GM23338 (cell line): ENCODE data around the gene TTC17. TPM values are rescaled to one million over a fixed set of nuclear protein-coding genes. Genes with fewer than 3 reads are reported as not detected.

Source experiments
- ATAC-seq: fragments of 200-7000 bp; cut with Tn5 transposase; 3 replicates; pipeline ENCODE4 v1.9.1; 2020
- DNase-seq: peaks from one replicate; pipeline ENCODE4 v3.0.0-alpha.2; 2015; ENCODE audit warnings: low spot score
- H2AFZ ChIP-seq: fragments of 200-600 bp; sonication (generic); 2 replicates; pipeline ENCODE4 v1.8.0; 2016; ENCODE audit warnings: antibody characterized with exemption, mild to moderate bottlenecking, moderate library complexity
- H3F3A ChIP-seq: fragments of 200-600 bp; sonication (generic); replicated peaks from 2 replicates; pipeline ENCODE4 v1.8.0; 2017; ENCODE audit warnings: antibody characterized with exemption, mixed run types, low read depth
- H3K27ac ChIP-seq: fragments of 200-600 bp; sonication (generic); 2 replicates; pipeline ENCODE4 v1.6.1; 2016; ENCODE audit warnings: low read depth
- H3K27me3 ChIP-seq: fragments of 200-600 bp; sonication (generic); 2 replicates; pipeline ENCODE4 v1.8.0; 2016; ENCODE audit warnings: mild to moderate bottlenecking, mixed run types, moderate library complexity; ENCODE audit not compliant: insufficient read depth
- H3K36me3 ChIP-seq: fragments of 200-600 bp; sonication (generic); 2 replicates; pipeline ENCODE4 v1.8.0; 2016; ENCODE audit warnings: mild to moderate bottlenecking; ENCODE audit not compliant: insufficient read depth
- H3K4me1 ChIP-seq: fragments of 200-600 bp; sonication (generic); 2 replicates; pipeline ENCODE4 v1.8.0; 2016; ENCODE audit warnings: mild to moderate bottlenecking, moderate library complexity; ENCODE audit not compliant: insufficient read depth
- H3K4me2 ChIP-seq: fragments of 200-600 bp; sonication (generic); 2 replicates; pipeline ENCODE4 v1.7.1; 2017; ENCODE audit warnings: mixed run types
- H3K4me3 ChIP-seq: fragments of 200-600 bp; sonication (generic); 2 replicates; pipeline ENCODE4 v1.6.1; 2016; ENCODE audit warnings: mixed run types
- H3K79me2 ChIP-seq: fragments of 200-600 bp; sonication (generic); replicated peaks from 2 replicates; pipeline ENCODE4 v1.8.0; 2017; ENCODE audit warnings: mild to moderate bottlenecking; ENCODE audit not compliant: insufficient read depth
- H3K9me2 ChIP-seq: fragments of 200-600 bp; sonication (generic); 2 replicates; pipeline ENCODE4 v1.8.0; 2017; ENCODE audit not compliant: insufficient read depth
- H4K20me1 ChIP-seq: fragments of 200-600 bp; sonication (generic); replicated peaks from 2 replicates; pipeline ENCODE4 v1.8.0; 2017; ENCODE audit warnings: mild to moderate bottlenecking; ENCODE audit not compliant: insufficient read depth
- H3K27ac Mint-ChIP-seq: 2 replicates; pipeline ENCODE4 v1.8.0; 2020; ENCODE audit warnings: inconsistent platforms, mild to moderate bottlenecking, moderate library complexity, mixed read lengths
- H3K27me3 Mint-ChIP-seq: 3 replicates; pipeline ENCODE4 v1.8.0; 2022; ENCODE audit warnings: low read depth, mild to moderate bottlenecking, moderate library complexity, mixed read lengths, inconsistent platforms; ENCODE audit not compliant: insufficient read depth, poor library complexity
- H3K36me3 Mint-ChIP-seq: 3 replicates; pipeline ENCODE4 v1.8.0; 2021; ENCODE audit warnings: low read depth, mild to moderate bottlenecking, inconsistent platforms, moderate library complexity, mixed read lengths
- H3K4me1 Mint-ChIP-seq: 3 replicates; pipeline ENCODE4 v1.8.0; 2020; ENCODE audit warnings: mild to moderate bottlenecking, inconsistent platforms, mixed read lengths
- H3K4me3 Mint-ChIP-seq: 3 replicates; pipeline ENCODE4 v1.8.0; 2021; ENCODE audit warnings: moderate library complexity, mild to moderate bottlenecking, inconsistent platforms, mixed read lengths
- H3K9me3 Mint-ChIP-seq: 3 replicates; pipeline ENCODE4 v1.8.0; 2020; ENCODE audit warnings: moderate library complexity, mild to moderate bottlenecking, inconsistent platforms, mixed read lengths
- CREB1 ChIP-seq: fragments of 250-450 bp; sonication (Bioruptor Pico); IDR thresholded peaks from 2 replicates; pipeline ENCODE4 v1.5.0; 2020; ENCODE audit warnings: low read depth, mild to moderate bottlenecking, moderate library complexity
- CTCF ChIP-seq, 2 experiments: fragments of 200-600 bp in 1 of 2; sonication (generic) in 1 of 2; conservative IDR thresholded peaks; 2 replicates each; pipeline versions ENCODE4 v1.5.1 to v1.6.1; 2016 to 2017; ENCODE audit warnings: antibody characterized with exemption in 2 of 2, low read depth in 2 of 2, mild to moderate bottlenecking in 2 of 2, moderate library complexity in 1 of 2
- ETS1 ChIP-seq: IDR thresholded peaks from 2 replicates; pipeline ENCODE4 v1.6.1; 2016; ENCODE audit warnings: antibody characterized with exemption
- EZH2 ChIP-seq: fragments of 200-600 bp; sonication (generic); IDR thresholded peaks from one replicate; pipeline ENCODE4 v1.8.0; 2017; ENCODE audit warnings: antibody characterized with exemption, mild to moderate bottlenecking, low read depth; ENCODE audit not compliant: unreplicated experiment
- EZH2phosphoT487 ChIP-seq: fragments of 200-600 bp; sonication (generic); IDR thresholded peaks from one replicate; pipeline ENCODE4 v1.8.1; 2018; ENCODE audit warnings: antibody characterized with exemption; ENCODE audit not compliant: unreplicated experiment
- JUNB ChIP-seq: IDR thresholded peaks from one replicate; pipeline ENCODE4 v1.6.1; 2016; ENCODE audit warnings: antibody characterized with exemption; ENCODE audit not compliant: unreplicated experiment
- NANOG ChIP-seq: IDR thresholded peaks from 2 replicates; pipeline ENCODE4 v1.6.1; 2016; ENCODE audit warnings: antibody characterized with exemption, borderline replicate concordance
- POLR2AphosphoS5 ChIP-seq: IDR thresholded peaks from 2 replicates; pipeline ENCODE4 v1.6.1; 2016; ENCODE audit warnings: antibody characterized with exemption, low read depth
- REST ChIP-seq: IDR thresholded peaks from one replicate; pipeline ENCODE4 v1.6.1; 2018; ENCODE audit warnings: antibody characterized with exemption; ENCODE audit not compliant: unreplicated experiment
- STAT1 ChIP-seq: IDR thresholded peaks from one replicate; pipeline ENCODE4 v1.6.1; 2016; ENCODE audit warnings: antibody characterized with exemption; ENCODE audit not compliant: unreplicated experiment
- ZNF114 ChIP-seq: fragments of 250-450 bp; sonication (Bioruptor Pico); IDR thresholded peaks from 2 replicates; pipeline ENCODE4 v1.5.0; 2020; ENCODE audit warnings: mild to moderate bottlenecking, moderate library complexity
- ZNF331 ChIP-seq: fragments of 250-450 bp; sonication (Bioruptor Pico); IDR thresholded peaks from 2 replicates; pipeline ENCODE4 v1.5.0; 2020; ENCODE audit warnings: low read depth, mild to moderate bottlenecking, moderate library complexity
- ZNF462 ChIP-seq: fragments of 250-450 bp; sonication (Bioruptor Pico); IDR thresholded peaks from 2 replicates; pipeline ENCODE4 v1.5.0; 2020; ENCODE audit warnings: mild to moderate bottlenecking, moderate library complexity
- polyA plus RNA-seq: library from polyadenylated mRNA; unstranded; fragments of >200 nt; fragmentation: Nextera tagmentation; extraction: Ambion mirVana; gene quantifications from 2 replicates; pipeline ENCODE4 v1.2.1, GENCODE V29; 2016
- total RNA-seq: library from RNA; depleted of rRNA; stranded (reverse); fragments of >200 nt; shearing (Covaris generic); gene quantifications from 2 replicates; pipeline ENCODE4 v1.2.3, GENCODE V29; 2014

TTC17 gene
- total and polyA plus RNA-seq, 2 experiments from 2014 or later: 59.3 to 87.9 TPM

DNA sequence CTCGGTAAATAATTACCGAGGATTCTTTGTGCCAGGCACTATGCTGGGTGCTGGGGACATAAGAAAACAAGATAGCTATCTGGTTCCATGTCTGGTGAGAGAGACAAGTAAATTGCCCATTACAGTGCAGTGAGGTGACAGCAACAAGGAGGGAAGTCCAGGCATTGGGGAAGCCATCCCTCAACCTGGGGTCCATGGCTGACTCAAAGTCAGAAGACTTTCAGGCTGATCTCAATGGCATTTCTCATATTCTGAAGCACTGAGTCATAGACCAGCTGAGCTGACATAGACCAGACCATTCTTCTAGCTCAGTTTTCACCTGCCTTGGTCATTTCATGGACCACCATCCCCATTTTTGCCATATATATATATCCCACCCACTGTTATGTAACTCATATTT, 158.8 kb downstream of the TTC17 start:
- Mint-ChIP-seq H3K9me3 (no peaks in the 10 kb centered on the region), H3K27ac (no peak overlapping the region), H3K4me1 (no peaks in the 10 kb centered on the region; the same call in 2 of the 3 replicates), H3K4me3 (no peak overlapping the region), H3K36me3 (no peaks in the 10 kb centered on the region), H3K27me3 (peaks cover 2% of the 10 kb centered on the region)
- Histone ChIP-seq H3K27me3 (no peaks in the 10 kb centered on the region), H3K4me2 (no peak overlapping the region), H2AFZ (no peak overlapping the region), H3K4me1 (no peaks in the 10 kb centered on the region), H3K79me2 (no peaks in the 10 kb centered on the region), H3K9me2 (0 out of 2 replicates have a peak, but pooled peaks cover under 1% of the 10 kb centered on the region), H3K36me3 (no peaks in the 10 kb centered on the region; the same call in 1 of the 2 replicates), H3K27ac (no peak overlapping the region), H3F3A (no peaks in the 10 kb centered on the region), H4K20me1 (no peaks in the 10 kb centered on the region), H3K4me3 (no peak overlapping the region)
- DNase-seq: no peak
- TF ChIP-seq CTCF (conservative IDR thresholded peaks at IDR 0.05; ENCODE audit: low read depth in 2 of 2) (no peak), POLR2AphosphoS5 (no peak), EZH2 (no peak), ZNF114 (CRISPR knock-in tag) (no peak), STAT1 (no peak), REST (no peak), ZNF331 (no peak), CREB1 (no peak), ETS1 (no peak), ZNF462 (CRISPR knock-in tag) (no peak), NANOG (no peak), JUNB (no peak), EZH2phosphoT487 (no peak)
- no peak for ATAC-seq
